ENCODE data around the gene ATP9B. TPM values are rescaled to one million over a fixed set of nuclear protein-coding genes. Genes with fewer than 3 reads are reported as not detected.

ATP9B gene
- total RNA-seq, 2 experiments from 2014 or later: 61.9 to 63.5 TPM

GRCh38 chr18:79117385-79117784 is 48.2 kb downstream of the ATP9B start:
- no peaks in the 10 kb centered on the region for H3K27me3 Mint-ChIP-seq
- H3K9me3 ChIP-seq (ENCODE audit: control insufficient read depth in 1 of 2, insufficient read depth in 1 of 2, low read length in 2 of 2): peaks cover 0 to 6% of the 10 kb centered on the region in 2 experiments
- H3K4me3 Mint-ChIP-seq: no peak overlapping the region
- peaks cover 22% of the 10 kb centered on the region for H3K36me3 ChIP-seq (ENCODE audit: insufficient read depth, low read length)
- H3K27ac Mint-ChIP-seq: no peak overlapping the region
- intact Hi-C loops (cut with DNase I, micrococcal nuclease): no loop called here
- TF ChIP-seq, protein P1, sequence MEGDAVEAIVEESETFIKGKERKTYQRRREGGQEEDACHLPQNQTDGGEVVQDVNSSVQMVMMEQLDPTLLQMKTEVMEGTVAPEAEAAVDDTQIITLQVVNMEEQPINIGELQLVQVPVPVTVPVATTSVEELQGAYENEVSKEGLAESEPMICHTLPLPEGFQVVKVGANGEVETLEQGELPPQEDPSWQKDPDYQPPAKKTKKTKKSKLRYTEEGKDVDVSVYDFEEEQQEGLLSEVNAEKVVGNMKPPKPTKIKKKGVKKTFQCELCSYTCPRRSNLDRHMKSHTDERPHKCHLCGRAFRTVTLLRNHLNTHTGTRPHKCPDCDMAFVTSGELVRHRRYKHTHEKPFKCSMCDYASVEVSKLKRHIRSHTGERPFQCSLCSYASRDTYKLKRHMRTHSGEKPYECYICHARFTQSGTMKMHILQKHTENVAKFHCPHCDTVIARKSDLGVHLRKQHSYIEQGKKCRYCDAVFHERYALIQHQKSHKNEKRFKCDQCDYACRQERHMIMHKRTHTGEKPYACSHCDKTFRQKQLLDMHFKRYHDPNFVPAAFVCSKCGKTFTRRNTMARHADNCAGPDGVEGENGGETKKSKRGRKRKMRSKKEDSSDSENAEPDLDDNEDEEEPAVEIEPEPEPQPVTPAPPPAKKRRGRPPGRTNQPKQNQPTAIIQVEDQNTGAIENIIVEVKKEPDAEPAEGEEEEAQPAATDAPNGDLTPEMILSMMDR (IDR thresholded peaks at IDR 0.05): no peak
- no peak for DNase-seq
- no peak overlapping the region for H3K4me3 ChIP-seq (ENCODE audit: low read length)
- H3K4me1 Mint-ChIP-seq (ENCODE audit: low read depth): no peaks in the 10 kb centered on the region
- ChIA-PET POLR2A (no interaction called here), CTCF (no interaction called here)
- no peaks in the 10 kb centered on the region for H3K4me1 ChIP-seq (ENCODE audit: insufficient read depth, low read length)
- H3K9me3 Mint-ChIP-seq: no peaks in the 10 kb centered on the region
- H3K27ac ChIP-seq (ENCODE audit: low read depth in 1 of 2, low read length in 2 of 2): no peak overlapping the region
- H3K27me3 ChIP-seq (ENCODE audit: control insufficient read depth in 1 of 2, insufficient read depth in 2 of 2, low read length in 2 of 2): no peaks in the 10 kb centered on the region
- ATAC-seq (ENCODE audit: poor library complexity): no peak
- H3K36me3 Mint-ChIP-seq (ENCODE audit: low read depth): peaks cover 59% of the 10 kb centered on the region

DNA sequence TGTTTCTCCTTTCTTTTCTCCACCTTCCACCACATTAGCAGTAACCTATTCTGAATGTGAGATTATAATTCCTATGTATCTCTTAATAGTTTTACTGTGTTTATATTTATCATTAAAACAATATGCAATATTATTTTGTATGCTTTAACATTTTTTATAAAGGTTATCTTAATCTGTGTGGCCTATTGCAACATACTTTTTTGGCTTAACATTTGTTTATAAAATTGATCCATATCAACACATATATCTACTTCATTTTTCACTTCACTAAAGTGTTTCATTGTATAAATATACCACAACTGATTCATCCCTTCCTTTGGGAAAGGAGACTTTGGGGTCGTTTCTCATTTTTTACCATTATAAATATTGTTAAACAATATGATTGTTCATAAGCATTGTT is 48.6 kb downstream of the ATP9B start:
- no peaks in the 10 kb centered on the region for H3K27me3 Mint-ChIP-seq
- POLR2A ChIA-PET: no interaction called here
- H3K9me3 Mint-ChIP-seq: no peaks in the 10 kb centered on the region
- Histone ChIP-seq H3K27me3 (ENCODE audit: control insufficient read depth in 1 of 2, insufficient read depth in 2 of 2, low read length in 2 of 2) (no peaks in the 10 kb centered on the region), H3K27ac (ENCODE audit: low read depth in 1 of 2, low read length in 2 of 2) (no peak overlapping the region), H3K36me3 (ENCODE audit: insufficient read depth, low read length) (peaks cover 22% of the 10 kb centered on the region), H3K4me3 (ENCODE audit: low read length) (no peak overlapping the region), H3K9me3 (ENCODE audit: control insufficient read depth in 1 of 2, insufficient read depth in 1 of 2, low read length in 2 of 2) (peaks cover 0 to 6% of the 10 kb centered on the region in 2 experiments), H3K4me1 (ENCODE audit: insufficient read depth, low read length) (no peaks in the 10 kb centered on the region)
- H3K4me1 Mint-ChIP-seq (ENCODE audit: low read depth): no peaks in the 10 kb centered on the region
- DNase-seq: no peak
- peaks cover 63% of the 10 kb centered on the region for H3K36me3 Mint-ChIP-seq (ENCODE audit: low read depth)
- TF ChIP-seq, protein P1 (IDR thresholded peaks at IDR 0.05): no peak
- no peak overlapping the region for H3K27ac Mint-ChIP-seq
- ATAC-seq (ENCODE audit: poor library complexity): no peak
- no peak overlapping the region for H3K4me3 Mint-ChIP-seq
- CTCF ChIA-PET: no interaction called here
- intact Hi-C loops (cut with DNase I, micrococcal nuclease): no loop called here

DNA sequence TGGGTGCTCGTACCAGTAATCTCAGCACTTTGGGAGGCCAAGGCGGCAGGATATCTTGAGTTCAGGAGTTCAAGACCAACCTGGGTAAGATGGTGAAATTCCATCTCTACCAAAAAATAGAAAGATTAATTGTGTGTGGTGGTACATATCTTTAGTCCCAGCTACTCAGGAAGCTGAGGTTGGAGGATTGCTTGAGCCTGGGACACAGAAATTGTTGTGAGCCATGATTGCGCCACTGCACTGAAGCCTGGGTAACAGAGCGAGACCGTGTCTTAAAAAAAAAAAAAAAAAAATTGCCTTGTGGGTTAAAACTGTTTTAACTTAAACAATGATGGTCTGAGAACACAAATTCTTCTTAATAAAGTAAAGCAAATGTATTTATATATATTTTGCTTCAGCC is 49.6 kb downstream of the ATP9B start:
- Histone ChIP-seq H3K9me3 (ENCODE audit: control insufficient read depth in 1 of 2, insufficient read depth in 1 of 2, low read length in 2 of 2) (peaks cover 0 to 6% of the 10 kb centered on the region in 2 experiments), H3K27ac (ENCODE audit: low read depth in 1 of 2, low read length in 2 of 2) (no peak overlapping the region), H3K36me3 (ENCODE audit: insufficient read depth, low read length) (peaks cover 17% of the 10 kb centered on the region), H3K27me3 (ENCODE audit: control insufficient read depth in 1 of 2, insufficient read depth in 2 of 2, low read length in 2 of 2) (no peaks in the 10 kb centered on the region), H3K4me1 (ENCODE audit: insufficient read depth, low read length) (no peaks in the 10 kb centered on the region), H3K4me3 (ENCODE audit: low read length) (no peak overlapping the region)
- no peaks in the 10 kb centered on the region for H3K9me3 Mint-ChIP-seq
- no peak overlapping the region for H3K27ac Mint-ChIP-seq
- H3K27me3 Mint-ChIP-seq: no peaks in the 10 kb centered on the region
- DNase-seq (no peak), ATAC-seq (ENCODE audit: poor library complexity) (no peak)
- H3K4me1 Mint-ChIP-seq (ENCODE audit: low read depth): no peaks in the 10 kb centered on the region
- intact Hi-C loops (cut with DNase I, micrococcal nuclease): no loop called here
- TF ChIP-seq, protein P1 (IDR thresholded peaks at IDR 0.05): no peak
- ChIA-PET CTCF (interaction anchor here (0.6 kb wide), 1 partner anchor 40 kb away, joined by 3 read pairs; no protein-coding TSS in a partner anchor), POLR2A (no interaction called here)
- no peak overlapping the region for H3K4me3 Mint-ChIP-seq
- peaks cover 66% of the 10 kb centered on the region for H3K36me3 Mint-ChIP-seq (ENCODE audit: low read depth)

Measured in CD4-positive, alpha-beta T cell (primary cell).